ENCODE measurements around the gene CYP26C1.

DNA sequence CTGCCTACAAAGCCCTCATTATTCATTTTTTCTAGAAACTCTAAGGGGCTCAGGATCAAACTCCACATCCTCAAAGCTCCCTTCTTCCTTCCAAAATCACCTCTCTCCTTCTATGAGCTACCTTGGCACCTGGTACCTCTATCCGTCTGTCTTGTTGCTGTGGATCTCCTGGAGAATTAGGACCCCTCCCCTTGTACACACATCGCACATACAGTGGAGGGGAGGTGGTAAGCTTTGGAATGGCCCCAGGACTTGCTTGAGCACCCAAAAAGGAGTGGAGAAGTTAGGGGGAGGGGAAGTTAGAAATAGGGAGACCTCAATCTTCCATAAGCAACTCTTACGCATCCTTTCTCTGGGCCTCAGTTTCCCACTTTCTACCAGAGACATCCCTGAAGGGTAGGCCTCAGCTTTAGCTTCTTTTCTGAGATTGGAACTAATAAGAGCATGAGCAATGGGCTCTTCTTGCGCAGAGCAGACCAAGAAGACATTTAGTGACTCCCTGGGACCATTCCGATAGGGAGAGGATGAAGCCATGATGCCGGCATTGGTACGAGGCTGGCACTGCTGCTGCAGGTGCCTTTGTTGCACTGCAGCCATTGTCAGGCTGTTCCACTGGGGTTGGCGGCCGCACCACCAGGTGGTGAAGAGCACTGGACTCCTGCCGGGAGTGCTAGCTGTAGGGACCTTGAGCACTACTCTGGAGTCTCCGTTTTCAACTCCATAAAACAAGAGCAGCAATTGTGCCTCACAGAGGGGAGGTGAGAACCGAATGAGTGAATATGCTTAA lies 4.5 kb downstream of the CYP26C1 start:
- TF ChIP-seq, protein P1, sequence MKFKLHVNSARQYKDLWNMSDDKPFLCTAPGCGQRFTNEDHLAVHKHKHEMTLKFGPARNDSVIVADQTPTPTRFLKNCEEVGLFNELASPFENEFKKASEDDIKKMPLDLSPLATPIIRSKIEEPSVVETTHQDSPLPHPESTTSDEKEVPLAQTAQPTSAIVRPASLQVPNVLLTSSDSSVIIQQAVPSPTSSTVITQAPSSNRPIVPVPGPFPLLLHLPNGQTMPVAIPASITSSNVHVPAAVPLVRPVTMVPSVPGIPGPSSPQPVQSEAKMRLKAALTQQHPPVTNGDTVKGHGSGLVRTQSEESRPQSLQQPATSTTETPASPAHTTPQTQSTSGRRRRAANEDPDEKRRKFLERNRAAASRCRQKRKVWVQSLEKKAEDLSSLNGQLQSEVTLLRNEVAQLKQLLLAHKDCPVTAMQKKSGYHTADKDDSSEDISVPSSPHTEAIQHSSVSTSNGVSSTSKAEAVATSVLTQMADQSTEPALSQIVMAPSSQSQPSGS (CRISPR knock-in tag; IDR thresholded peaks at IDR 0.05), result no peak
- TF ChIP-seq, protein P2, sequence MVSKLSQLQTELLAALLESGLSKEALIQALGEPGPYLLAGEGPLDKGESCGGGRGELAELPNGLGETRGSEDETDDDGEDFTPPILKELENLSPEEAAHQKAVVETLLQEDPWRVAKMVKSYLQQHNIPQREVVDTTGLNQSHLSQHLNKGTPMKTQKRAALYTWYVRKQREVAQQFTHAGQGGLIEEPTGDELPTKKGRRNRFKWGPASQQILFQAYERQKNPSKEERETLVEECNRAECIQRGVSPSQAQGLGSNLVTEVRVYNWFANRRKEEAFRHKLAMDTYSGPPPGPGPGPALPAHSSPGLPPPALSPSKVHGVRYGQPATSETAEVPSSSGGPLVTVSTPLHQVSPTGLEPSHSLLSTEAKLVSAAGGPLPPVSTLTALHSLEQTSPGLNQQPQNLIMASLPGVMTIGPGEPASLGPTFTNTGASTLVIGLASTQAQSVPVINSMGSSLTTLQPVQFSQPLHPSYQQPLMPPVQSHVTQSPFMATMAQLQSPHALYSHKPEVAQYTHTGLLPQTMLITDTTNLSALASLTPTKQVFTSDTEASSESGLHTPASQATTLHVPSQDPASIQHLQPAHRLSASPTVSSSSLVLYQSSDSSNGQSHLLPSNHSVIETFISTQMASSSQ (IDR thresholded peaks at IDR 0.05; ENCODE audit: low read depth), result no peak
- TF ChIP-seq, protein P2 (CRISPR knock-in tag; IDR thresholded peaks at IDR 0.05; ENCODE audit: borderline replicate concordance), result no peak
- TF ChIP-seq ZMAT5 (CRISPR knock-in tag; IDR thresholded peaks at IDR 0.05; ENCODE audit: borderline replicate concordance, low read depth) (no peak), REPIN1 (CRISPR knock-in tag; IDR thresholded peaks at IDR 0.05; ENCODE audit: borderline replicate concordance, low read depth) (no peak), KLF12 (CRISPR knock-in tag; IDR thresholded peaks at IDR 0.05; ENCODE audit: borderline replicate concordance) (no peak), ZNF704 (CRISPR knock-in tag; IDR thresholded peaks at IDR 0.05; ENCODE audit: borderline replicate concordance) (no peak), SYNCRIP (IDR thresholded peaks at IDR 0.05; ENCODE audit: insufficient read depth, low read depth, low read length) (no peak)
